IMR-90 (cell line): ENCODE measurements around the gene SH3RF3. TPM values are rescaled to one million over a fixed set of nuclear protein-coding genes. Genes with fewer than 3 reads are reported as not detected.

ENCODE experiments used
- ATAC-seq: fragments of 200-7000 bp; cut with Tn5 transposase; 2 replicates; pipeline ENCODE4 v1.9.1; 2020; ENCODE audit warnings: low read depth, mild to moderate bottlenecking, moderate library complexity
- BruUV-seq: library from RNA; stranded (reverse); fragments of 400-500 nt; replicated peaks from 2 replicates; lab custom pipeline; 2021; lab: Mats Ljungman, UMichigan
- CTCF ChIA-PET: fragments of 300-600 bp; formaldehyde crosslinking; extraction: SDS; loops from one replicate; lab custom pipeline; 2021; ENCODE audit warnings: antibody characterized with exemption; lab: Yijun Ruan, JAX
- POLR2A ChIA-PET: fragments of 300-600 bp; sonication (Branson Sonifier 250); formaldehyde crosslinking; loops from one replicate; lab custom pipeline; 2022; ENCODE audit warnings: antibody characterized with exemption; ENCODE audit not compliant: unreplicated experiment; lab: Charles Lee
- DNase-seq: peaks from one replicate; pipeline ENCODE4 v3.0.0; 2013
- H2AFZ ChIP-seq: replicated peaks from 2 replicates; pipeline ENCODE3; 2013; ENCODE audit warnings: low read length, mild to moderate bottlenecking; ENCODE audit not compliant: poor library complexity
- H2AK5ac ChIP-seq: 2 replicates; pipeline ENCODE4 v1.6.1; 2013; ENCODE audit warnings: low read depth, low read length, inconsistent platforms
- H2AK9ac ChIP-seq: replicated peaks from 2 replicates; pipeline ENCODE3; 2013; ENCODE audit warnings: mild to moderate bottlenecking, low read depth, low read length, moderate library complexity; ENCODE audit not compliant: poor library complexity
- H2BK120ac ChIP-seq: 2 replicates; pipeline ENCODE4 v1.6.1; 2013; ENCODE audit warnings: low read depth, low read length, inconsistent platforms
- H2BK15ac ChIP-seq: 3 replicates; pipeline ENCODE4 v1.6.1; 2013; ENCODE audit warnings: low read depth, low read length, inconsistent platforms
- H2BK20ac ChIP-seq: 2 replicates; pipeline ENCODE4 v1.6.1; 2013; ENCODE audit warnings: low read depth, mild to moderate bottlenecking, inconsistent platforms, low read length, moderate library complexity
- H2BK5ac ChIP-seq: 2 replicates; pipeline ENCODE4 v1.6.1; 2013; ENCODE audit warnings: mild to moderate bottlenecking, low read depth, low read length, inconsistent platforms; ENCODE audit not compliant: poor library complexity, severe bottlenecking
- H3K14ac ChIP-seq: replicated peaks from 2 replicates; pipeline ENCODE4 v1.6.1; 2013; ENCODE audit warnings: low read depth, low read length, inconsistent platforms
- H3K18ac ChIP-seq: 2 replicates; pipeline ENCODE4 v1.6.1; 2013; ENCODE audit warnings: low read depth, low read length, control low read depth
- H3K23ac ChIP-seq: 2 replicates; pipeline ENCODE4 v1.6.1; 2013; ENCODE audit warnings: low read depth, low read length, inconsistent platforms
- H3K27ac ChIP-seq: 2 replicates; pipeline ENCODE4 v1.5.1; 2013; ENCODE audit warnings: mild to moderate bottlenecking, control low read depth, low read length; ENCODE audit not compliant: insufficient read depth
- H3K27me3 ChIP-seq: 2 replicates; pipeline ENCODE4 v1.6.1; 2013; ENCODE audit warnings: low read length; ENCODE audit not compliant: control insufficient read depth, insufficient read depth
- H3K36me3 ChIP-seq: 2 replicates; pipeline ENCODE4 v1.6.1; 2013; ENCODE audit warnings: low read length, mixed read lengths; ENCODE audit not compliant: control insufficient read depth, insufficient read depth
- H3K4ac ChIP-seq: 2 replicates; pipeline ENCODE4 v1.6.1; 2013; ENCODE audit warnings: low read depth, low read length, inconsistent platforms
- H3K4me1 ChIP-seq: 2 replicates; pipeline ENCODE4 v1.6.1; 2013; ENCODE audit warnings: low read length, mixed read lengths; ENCODE audit not compliant: control insufficient read depth, insufficient read depth
- H3K4me2 ChIP-seq: 2 replicates; pipeline ENCODE4 v1.6.1; 2013; ENCODE audit warnings: low read depth, mild to moderate bottlenecking, control low read depth, low read length, moderate library complexity
- H3K4me3 ChIP-seq: 2 replicates; pipeline ENCODE4 v1.5.1; 2013; ENCODE audit warnings: low read depth, mild to moderate bottlenecking, control low read depth, low read length, moderate library complexity; ENCODE audit not compliant: insufficient read depth
- H3K56ac ChIP-seq: 2 replicates; pipeline ENCODE4 v1.6.1; 2013; ENCODE audit warnings: low read length, inconsistent platforms; ENCODE audit not compliant: insufficient read depth; ENCODE audit errors: extremely low read depth
- H3K79me1 ChIP-seq, 2 experiments: 2 replicates each; pipeline ENCODE4 v1.6.1; 2013; ENCODE audit warnings: low read length in 2 of 2, inconsistent platforms in 1 of 2, low read depth in 1 of 2
- H3K9ac ChIP-seq: 2 replicates; pipeline ENCODE4 v1.6.1; 2013; ENCODE audit warnings: low read depth, low read length, control low read depth
- H3K9me1 ChIP-seq: 2 replicates; pipeline ENCODE4 v1.6.1; 2013; ENCODE audit warnings: low read length, inconsistent platforms; ENCODE audit not compliant: insufficient read depth
- H3K9me3 ChIP-seq: 2 replicates; pipeline ENCODE4 v1.6.1; 2013; ENCODE audit warnings: low read length; ENCODE audit not compliant: control insufficient read depth, insufficient read depth
- H4K20me1 ChIP-seq: 2 replicates; pipeline ENCODE4 v1.6.1; 2013; ENCODE audit warnings: low read length, inconsistent platforms; ENCODE audit not compliant: insufficient read depth
- H4K5ac ChIP-seq: 2 replicates; pipeline ENCODE4 v1.6.1; 2013; ENCODE audit warnings: mild to moderate bottlenecking, low read depth, low read length, control low read depth
- H4K8ac ChIP-seq, 2 experiments: 2 replicates each; pipeline ENCODE4 v1.6.1; 2013; ENCODE audit warnings: low read depth in 2 of 2, low read length in 2 of 2, control low read depth in 1 of 2, inconsistent platforms in 1 of 2
- H4K91ac ChIP-seq: 2 replicates; pipeline ENCODE4 v1.6.1; 2013; ENCODE audit warnings: low read depth, low read length, inconsistent platforms; ENCODE audit not compliant: insufficient read depth
- BHLHE40 ChIP-seq: fragments of 150-350 bp; IDR thresholded peaks from 2 replicates; pipeline ENCODE4 v1.6.1; 2016; ENCODE audit warnings: mild to moderate bottlenecking, low read depth, low read length
- CEBPB ChIP-seq: IDR thresholded peaks from 2 replicates; pipeline ENCODE4 v1.6.1; 2012; ENCODE audit warnings: low read depth, low read length, improper control_type of control experiment
- CHD1 ChIP-seq: IDR thresholded peaks from 2 replicates; pipeline ENCODE4 v1.6.1; 2012; ENCODE audit warnings: low read depth, low read length, improper control_type of control experiment
- CTCF ChIP-seq: conservative IDR thresholded peaks from 2 replicates; pipeline ENCODE4 v1.5.1; 2012; ENCODE audit warnings: mild to moderate bottlenecking, low read depth, low read length, improper control_type of control experiment
- ELK1 ChIP-seq: fragments of 150-350 bp; IDR thresholded peaks from 2 replicates; pipeline ENCODE4 v1.6.1; 2016; ENCODE audit warnings: low read depth, mild to moderate bottlenecking, low read length, moderate library complexity, borderline replicate concordance
- FOS ChIP-seq: fragments of 150-350 bp; IDR thresholded peaks from 2 replicates; pipeline ENCODE4 v1.6.1; 2016; ENCODE audit warnings: low read depth, low read length
- MAFK ChIP-seq: IDR thresholded peaks from 2 replicates; pipeline ENCODE4 v1.6.1; 2012; ENCODE audit warnings: low read depth, low read length, improper control_type of control experiment
- MAZ ChIP-seq: IDR thresholded peaks from 2 replicates; pipeline ENCODE4 v1.6.1; 2012; ENCODE audit warnings: low read depth, mild to moderate bottlenecking, low read length, improper control_type of control experiment, moderate library complexity, borderline replicate concordance
- MXI1 ChIP-seq: IDR thresholded peaks from 2 replicates; pipeline ENCODE4 v1.6.1; 2012; ENCODE audit warnings: low read depth, mild to moderate bottlenecking, low read length, moderate library complexity, borderline replicate concordance
- NFE2L2 ChIP-seq: fragments of 150-350 bp; IDR thresholded peaks from 2 replicates; pipeline ENCODE4 v1.6.1; 2016; ENCODE audit warnings: low read depth, mild to moderate bottlenecking, low read length
- POLR2A ChIP-seq: IDR thresholded peaks from 2 replicates; pipeline ENCODE4 v1.6.1; 2012; ENCODE audit warnings: mild to moderate bottlenecking, low read depth, low read length
- RAD21 ChIP-seq: IDR thresholded peaks from 2 replicates; pipeline ENCODE4 v1.6.1; 2012; ENCODE audit warnings: low read length, improper control_type of control experiment
- RCOR1 ChIP-seq: IDR thresholded peaks from 2 replicates; pipeline ENCODE4 v1.6.1; 2012; ENCODE audit warnings: mild to moderate bottlenecking, low read length, improper control_type of control experiment; ENCODE audit not compliant: insufficient replicate concordance
- RFX5 ChIP-seq: IDR thresholded peaks from 2 replicates; pipeline ENCODE4 v1.8.0; 2012; ENCODE audit warnings: low read depth, mild to moderate bottlenecking, low read length, moderate library complexity
- SMC3 ChIP-seq: fragments of 150-350 bp; IDR thresholded peaks from 2 replicates; pipeline ENCODE4 v1.6.1; 2016; ENCODE audit warnings: low read depth, mild to moderate bottlenecking, antibody characterized with exemption, low read length, moderate library complexity
- USF2 ChIP-seq: fragments of 150-350 bp; IDR thresholded peaks from 2 replicates; pipeline ENCODE4 v1.6.1; 2017; ENCODE audit warnings: mild to moderate bottlenecking, antibody characterized with exemption, low read length, low read depth
- WGBS, 2 experiments: methylation state at CpG; one replicate each; pipeline versions ENCODE4 v1.1.5 to v1.1.7; 2013; ENCODE audit warnings: missing lambda C conversion rate in 2 of 2; ENCODE audit not compliant: insufficient read length in 1 of 2; ENCODE audit errors: extremely low coverage in 2 of 2; 5-methylcytosine and 5-hydroxymethylcytosine counted together
- dilution Hi-C: fragments of 300-500 bp; cut with HindIII; formaldehyde crosslinking; loops from one replicate; pipeline ENCODE4 v1.14.3; 2018; ENCODE audit warnings: low sequenced_read_pairs; ENCODE audit not compliant: unreplicated experiment
- in situ Hi-C: fragments of 300-500 bp; cut with MboI; formaldehyde crosslinking; loops from 3 replicates; pipeline ENCODE4 v1.14.3; 2019; ENCODE audit warnings: low sequenced_read_pairs, inconsistent platforms, mixed read lengths
- intact Hi-C: fragments of 100-400 bp; cut with micrococcal nuclease; formaldehyde crosslinking; loops from 2 replicates; pipeline ENCODE4 v1.10.0; 2022
- polyA plus RNA-seq, 3 experiments: library from polyadenylated mRNA; depleted of rRNA; stranded (reverse); fragments of >200 nt; gene quantifications; 2 replicates each; pipeline ENCODE4 v1.2.3, GENCODE V29; 2012; ENCODE audit warnings: low replicate concordance in 1 of 3
- total RNA-seq: library from RNA; depleted of rRNA; stranded (reverse); fragments of >200 nt; gene quantifications from 2 replicates; pipeline ENCODE4 v1.2.3, GENCODE V29; 2012

The SH3RF3 gene
- total and polyA plus RNA-seq, 2 of the 4 experiments (the other 2 are of a cell fraction) = 3.4 to 5.3 TPM

GRCh38 chr2:109184368-109184767, 55.4 kb downstream of the SH3RF3 start:
- peak overlapping the region; percentile 39 for H3K56ac ChIP-seq
- in situ Hi-C loops (no loop called here), dilution Hi-C loops (no loop called here), intact Hi-C loops (loop anchor here (2.0 kb wide), 1 partner anchor 56 kb away; the partner anchor contains the start of gene SH3RF3)
- H3K4ac ChIP-seq = peak overlapping the region; percentile 92
- peak overlapping the region; percentile 98 for H3K18ac ChIP-seq
- peak overlapping the region; percentile 90 for H2BK20ac ChIP-seq
- peak overlapping the region; percentile 95 for H2AK5ac ChIP-seq
- H3K4me2 ChIP-seq = no peak overlapping the region; the same call in 1 of the 2 replicates
- no CpG with 5 or more reads among the region's 3 CpGs for WGBS, 2 experiments
- ChIA-PET POLR2A (no interaction called here), CTCF (interaction anchor here (0.6 kb wide), 1 partner anchor 88 kb away, joined by 3 read pairs; no protein-coding TSS in a partner anchor)
- H3K4me1 ChIP-seq = peaks cover 31% of the 10 kb centered on the region
- H4K8ac ChIP-seq = peak overlapping the region; percentile 15 to 64; a peak in 3 of 4 replicates
- peak overlapping the region; percentile 88 for H3K14ac ChIP-seq
- TF ChIP-seq RFX5 (no peak), POLR2A (no peak), NFE2L2 (no peak), MXI1 (no peak), RCOR1 (no peak), BHLHE40 (no peak), CEBPB (no peak), MAFK (no peak), FOS (no peak), ELK1 (no peak), SMC3 (no peak), MAZ (no peak), RAD21 (no peak), USF2 (no peak), CHD1 (no peak), CTCF (no peak)
- no peak overlapping the region for H2AFZ ChIP-seq
- H2BK120ac ChIP-seq = peak overlapping the region; percentile 94
- H3K9me1 ChIP-seq = peaks cover 21% of the 10 kb centered on the region
- peak overlapping the region; percentile 92 for H4K91ac ChIP-seq
- peaks cover 9% of the 10 kb centered on the region; the same call in 1 of the 2 replicates for H4K20me1 ChIP-seq
- peak overlapping the region; percentile 97 for H4K5ac ChIP-seq
- H3K23ac ChIP-seq = peak overlapping the region; percentile 76
- peak overlapping the region; percentile 35; the same call in 1 of the 2 replicates for H3K9ac ChIP-seq
- peaks cover 4% of the 10 kb centered on the region; the same call in 1 of the 2 replicates for H3K9me3 ChIP-seq
- peak overlapping the region; percentile 55; the same call in 2 of the 3 replicates for H2BK15ac ChIP-seq
- BruUV-seq = no TSS peak
- no peak for DNase-seq
- H2AK9ac ChIP-seq = peak overlapping the region; percentile 45
- no peaks in the 10 kb centered on the region for H3K36me3 ChIP-seq
- H3K79me1 ChIP-seq = peaks cover 69 to 92% of the 10 kb centered on the region in 2 experiments
- no peak overlapping the region for H3K4me3 ChIP-seq
- H3K27me3 ChIP-seq = no peaks in the 10 kb centered on the region
- H3K27ac ChIP-seq = peak overlapping the region; percentile 83
- peak overlapping the region; percentile 91 for H2BK5ac ChIP-seq
- ATAC-seq = no peak
